Hepatocyte (in vitro differentiated cells): ENCODE results near the gene CUL9. TPM values are rescaled to one million over a fixed set of nuclear protein-coding genes. Genes with fewer than 3 reads are reported as not detected.
A peak's percentile ranks its signal among the peaks of the same experiment; 100 is the strongest.

Experiments
- DNase-seq: peaks from one replicate; pipeline ENCODE4 v3.0.0-alpha.2; 2016; ENCODE audit warnings: low spot score
- H2AFZ ChIP-seq: fragments of 200-600 bp; sonication (generic); 2 replicates; pipeline ENCODE4 v1.6.0; 2016; ENCODE audit warnings: antibody characterized with exemption, mild to moderate bottlenecking
- H3K27ac ChIP-seq: fragments of 200-600 bp; sonication (generic); 2 replicates; pipeline ENCODE4 v1.5.1; 2016; ENCODE audit warnings: mild to moderate bottlenecking
- H3K27me3 ChIP-seq: fragments of 200-600 bp; sonication (generic); 2 replicates; pipeline ENCODE4 v1.6.1; 2016
- H3K36me3 ChIP-seq: fragments of 200-600 bp; sonication (generic); replicated peaks from 2 replicates; pipeline ENCODE4 v1.5.1; 2016; ENCODE audit warnings: low read depth; ENCODE audit not compliant: insufficient read depth
- H3K4me1 ChIP-seq: fragments of 200-600 bp; sonication (generic); 2 replicates; pipeline ENCODE4 v1.5.1; 2016; ENCODE audit warnings: mild to moderate bottlenecking, moderate library complexity; ENCODE audit not compliant: insufficient read depth
- H3K4me2 ChIP-seq: fragments of 200-600 bp; sonication (generic); 2 replicates; pipeline ENCODE4 v1.6.0; 2016
- H3K4me3 ChIP-seq: fragments of 200-600 bp; sonication (generic); 2 replicates; pipeline ENCODE4 v1.5.1; 2016; ENCODE audit warnings: mild to moderate bottlenecking
- H3K79me2 ChIP-seq: fragments of 200-600 bp; sonication (generic); 2 replicates; pipeline ENCODE4 v1.6.0; 2017; ENCODE audit warnings: mild to moderate bottlenecking
- H3K9me2 ChIP-seq: fragments of 200-600 bp; sonication (generic); replicated peaks from 2 replicates; pipeline ENCODE4 v1.6.0; 2017; ENCODE audit warnings: mild to moderate bottlenecking; ENCODE audit not compliant: insufficient read depth
- H3K9me3 ChIP-seq: fragments of 200-600 bp; sonication (generic); 2 replicates; pipeline ENCODE4 v1.5.1; 2016; ENCODE audit warnings: low read depth, mild to moderate bottlenecking
- H4K20me1 ChIP-seq: fragments of 200-600 bp; sonication (generic); 2 replicates; pipeline ENCODE4 v1.6.0; 2016; ENCODE audit warnings: mild to moderate bottlenecking; ENCODE audit not compliant: insufficient read depth, poor library complexity, severe bottlenecking
- CTCF ChIP-seq: fragments of 200-600 bp; sonication (generic); IDR thresholded peaks from 2 replicates; pipeline ENCODE4 v1.5.1; 2016; ENCODE audit warnings: antibody characterized with exemption, mild to moderate bottlenecking; ENCODE audit not compliant: poor library complexity
- EZH2 ChIP-seq: fragments of 200-600 bp; sonication (generic); IDR thresholded peaks from 2 replicates; pipeline ENCODE4 v1.6.1; 2016; ENCODE audit warnings: antibody characterized with exemption, mild to moderate bottlenecking, borderline replicate concordance
- EZH2phosphoT487 ChIP-seq: fragments of 200-600 bp; sonication (generic); IDR thresholded peaks from one replicate; pipeline ENCODE4 v1.6.1; 2018; ENCODE audit warnings: antibody characterized with exemption, mild to moderate bottlenecking, low read depth, moderate library complexity; ENCODE audit not compliant: unreplicated experiment, severe bottlenecking
- WGBS: methylation state at CpG from one replicate; pipeline ENCODE4 v1.1.6; 2016; ENCODE audit warnings: low lambda C conversion rate; ENCODE audit errors: missing lambda C conversion rate; 5-methylcytosine and 5-hydroxymethylcytosine counted together
- polyA plus RNA-seq: library from polyadenylated mRNA; unstranded; fragments of >200 nt; fragmentation: Nextera tagmentation; extraction: Ambion mirVana; gene quantifications from 2 replicates; pipeline ENCODE4 v1.2.1, GENCODE V29; 2016
- total RNA-seq: library from RNA; depleted of rRNA; stranded (reverse); fragments of >200 nt; gene quantifications from 2 replicates; pipeline ENCODE4 v1.2.3, GENCODE V29; 2014

The CUL9 gene
- total and polyA plus RNA-seq, 2 experiments from 2014 or later = 20.1 to 26.2 TPM

DNA sequence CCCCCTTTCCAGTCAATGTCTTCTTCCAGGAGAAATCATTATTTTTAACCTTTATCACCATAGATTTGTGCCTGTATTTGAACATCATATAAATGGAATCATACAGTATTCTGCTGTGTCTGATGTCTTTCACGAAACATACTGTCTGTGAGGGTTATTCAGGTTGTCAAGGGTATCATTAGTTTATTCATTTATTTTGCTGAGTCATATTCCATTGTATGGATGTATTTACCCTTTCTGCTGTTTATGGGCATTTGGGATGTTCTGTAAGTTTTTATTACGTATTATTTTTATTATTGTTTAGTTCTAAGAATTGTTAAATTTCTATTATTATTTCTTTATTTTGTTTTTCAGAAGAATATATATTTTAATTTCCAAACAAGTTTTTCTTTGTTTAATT lies 25.3 kb downstream of the CUL9 start:
- no peak overlapping the region for H3K4me3 ChIP-seq
- TF ChIP-seq EZH2phosphoT487 = no peak
- no peak for TF ChIP-seq CTCF
- no peak for TF ChIP-seq EZH2
- H3K79me2 ChIP-seq = no peaks in the 10 kb centered on the region
- no peaks in the 10 kb centered on the region for H3K9me2 ChIP-seq
- no peak overlapping the region for H2AFZ ChIP-seq
- no peaks in the 10 kb centered on the region for H3K4me1 ChIP-seq
- no peaks in the 10 kb centered on the region for H3K9me3 ChIP-seq
- no peak for DNase-seq
- no peaks in the 10 kb centered on the region for H3K36me3 ChIP-seq
- H3K27me3 ChIP-seq = no peaks in the 10 kb centered on the region
- no peak overlapping the region for H3K4me2 ChIP-seq
- no peak overlapping the region for H3K27ac ChIP-seq
- WGBS = 98% methylated on average over 2 of the region's 2 CpGs
- no peaks in the 10 kb centered on the region for H4K20me1 ChIP-seq

- 74% methylated on average over 1 of the region's 1 CpG for WGBS
- no peak overlapping the region for H3K27ac ChIP-seq
- no peaks in the 10 kb centered on the region for H3K36me3 ChIP-seq
- no peaks in the 10 kb centered on the region for H4K20me1 ChIP-seq
- no peaks in the 10 kb centered on the region for H3K27me3 ChIP-seq
- H3K9me3 ChIP-seq = no peaks in the 10 kb centered on the region
- no peak overlapping the region for H3K4me2 ChIP-seq
- no peak overlapping the region for H2AFZ ChIP-seq
- no peaks in the 10 kb centered on the region for H3K9me2 ChIP-seq
- no peaks in the 10 kb centered on the region for H3K79me2 ChIP-seq
- DNase-seq = no peak
- no peaks in the 10 kb centered on the region for H3K4me1 ChIP-seq
- no peak overlapping the region for H3K4me3 ChIP-seq
- no peak for TF ChIP-seq EZH2
- no peak for TF ChIP-seq EZH2phosphoT487
- peak; percentile 11 for TF ChIP-seq CTCF
Observed at GRCh38 chr6:43211955-43212354, 30.0 kb downstream of the CUL9 start.

DNA sequence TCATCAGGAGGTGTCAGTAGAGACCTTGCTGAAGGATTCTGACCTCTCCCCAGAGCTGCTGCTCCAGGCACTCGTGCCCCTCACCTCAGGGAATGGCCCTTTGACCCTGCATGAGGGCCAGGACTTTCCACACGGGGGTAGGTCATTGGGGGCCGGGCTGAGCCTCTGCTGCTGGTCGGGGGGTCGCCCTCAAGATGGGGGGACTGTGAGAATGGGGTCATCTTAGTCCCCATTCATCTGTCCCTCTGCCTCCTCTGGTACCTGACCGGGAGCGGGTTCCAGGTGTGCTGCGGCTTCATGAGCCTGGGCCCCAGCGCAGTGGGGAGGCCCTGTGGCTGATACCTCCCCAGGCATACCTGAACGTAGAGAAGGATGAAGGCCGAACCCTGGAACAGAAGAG lies 31.4 kb downstream of the CUL9 start:
- WGBS = 93% methylated on average over 9 of the region's 11 CpGs
- H3K79me2 ChIP-seq = no peaks in the 10 kb centered on the region
- no peak overlapping the region for H3K4me3 ChIP-seq
- no peak for DNase-seq
- TF ChIP-seq EZH2phosphoT487 (no peak), EZH2 (no peak), CTCF (no peak)
- H3K9me2 ChIP-seq = no peaks in the 10 kb centered on the region
- no peaks in the 10 kb centered on the region for H3K9me3 ChIP-seq
- H3K27me3 ChIP-seq = no peaks in the 10 kb centered on the region
- no peaks in the 10 kb centered on the region for H3K36me3 ChIP-seq
- no peak overlapping the region for H2AFZ ChIP-seq
- no peaks in the 10 kb centered on the region for H3K4me1 ChIP-seq
- no peak overlapping the region for H3K27ac ChIP-seq
- H3K4me2 ChIP-seq = no peak overlapping the region
- no peaks in the 10 kb centered on the region for H4K20me1 ChIP-seq

- H4K20me1 ChIP-seq = no peaks in the 10 kb centered on the region
- H3K4me2 ChIP-seq = no peak overlapping the region
- no peaks in the 10 kb centered on the region for H3K9me3 ChIP-seq
- H3K27ac ChIP-seq = no peak overlapping the region
- no peak for TF ChIP-seq EZH2
- TF ChIP-seq CTCF = no peak
- no peak for TF ChIP-seq EZH2phosphoT487
- 96% methylated on average over 8 of the region's 8 CpGs for WGBS
- H3K4me3 ChIP-seq = no peak overlapping the region
- no peak overlapping the region for H2AFZ ChIP-seq
- H3K9me2 ChIP-seq = no peaks in the 10 kb centered on the region
- no peaks in the 10 kb centered on the region for H3K79me2 ChIP-seq
- H3K36me3 ChIP-seq = no peaks in the 10 kb centered on the region
- no peak for DNase-seq
- no peaks in the 10 kb centered on the region for H3K4me1 ChIP-seq
- H3K27me3 ChIP-seq = no peaks in the 10 kb centered on the region
Observed at GRCh38 chr6:43215066-43215465, 33.1 kb downstream of the CUL9 start.
